DOHH2 (cell line): ENCODE data around the gene RNASE13.

ENCODE experiments used
- H3F3A ChIP-seq: fragments of 200-600 bp; sonication (generic), shearing (Covaris generic); 2 replicates; pipeline ENCODE4 v1.6.0; 2016; ENCODE audit warnings: antibody characterized with exemption, mild to moderate bottlenecking; ENCODE audit not compliant: control insufficient read depth, insufficient read depth
- H3K27ac ChIP-seq: fragments of 200-600 bp; sonication (generic); 2 replicates; pipeline ENCODE4 v1.5.1; 2014; ENCODE audit warnings: low read depth, mild to moderate bottlenecking, low read length, moderate library complexity
- H3K27me3 ChIP-seq: fragments of 200-600 bp; sonication (generic); 2 replicates; pipeline ENCODE4 v1.6.1; 2014; ENCODE audit warnings: mild to moderate bottlenecking, low read length, mixed read lengths; ENCODE audit not compliant: control insufficient read depth
- H3K36me3 ChIP-seq: fragments of 200-600 bp; sonication (generic); 2 replicates; pipeline ENCODE4 v1.6.1; 2014; ENCODE audit warnings: mild to moderate bottlenecking, low read length, moderate library complexity, mixed read lengths; ENCODE audit not compliant: control insufficient read depth
- H3K4me1 ChIP-seq: fragments of 200-600 bp; sonication (generic); 2 replicates; pipeline ENCODE4 v1.6.1; 2014; ENCODE audit warnings: mild to moderate bottlenecking, low read length, mixed read lengths; ENCODE audit not compliant: control insufficient read depth
- H3K4me2 ChIP-seq: fragments of 200-600 bp; sonication (generic); 2 replicates; pipeline ENCODE4 v1.6.0; 2014; ENCODE audit warnings: mild to moderate bottlenecking, low read length, moderate library complexity
- H3K4me3 ChIP-seq: fragments of 200-600 bp; sonication (generic); 2 replicates; pipeline ENCODE4 v1.5.1; 2014; ENCODE audit warnings: mild to moderate bottlenecking, low read length, mixed read lengths
- H3K79me2 ChIP-seq: fragments of 200-600 bp; sonication (generic); 2 replicates; pipeline ENCODE4 v1.6.1; 2014; ENCODE audit warnings: mild to moderate bottlenecking, low read length, mixed read lengths; ENCODE audit not compliant: control insufficient read depth
- H3K9me2 ChIP-seq: fragments of 200-600 bp; sonication (generic); replicated peaks from 2 replicates; pipeline ENCODE4 v1.6.1; 2014; ENCODE audit warnings: mild to moderate bottlenecking, low read length, mixed read lengths; ENCODE audit not compliant: control insufficient read depth
- H3K9me3 ChIP-seq: fragments of 200-600 bp; sonication (generic); 2 replicates; pipeline ENCODE4 v1.6.1; 2014; ENCODE audit warnings: antibody characterized with exemption, low read length, mixed read lengths; ENCODE audit not compliant: control insufficient read depth, insufficient read depth
- H4K20me1 ChIP-seq: fragments of 200-600 bp; sonication (generic); 2 replicates; pipeline ENCODE4 v1.6.0; 2014; ENCODE audit warnings: low read depth, mild to moderate bottlenecking, antibody characterized with exemption, low read length, moderate library complexity; ENCODE audit not compliant: control insufficient read depth, insufficient read depth
- EZH2phosphoT487 ChIP-seq: fragments of 200-600 bp; sonication (generic); IDR thresholded peaks from 2 replicates; pipeline ENCODE4 v1.6.1; 2017; ENCODE audit warnings: borderline replicate concordance, mild to moderate bottlenecking, antibody characterized with exemption, low read length, moderate library complexity, mixed read lengths
- TF ChIP-seq, protein P1 (sequence below): fragments of 200-600 bp; sonication (generic); IDR thresholded peaks from one replicate; pipeline ENCODE4 v1.5.1; 2014; ENCODE audit warnings: antibody characterized with exemption, mild to moderate bottlenecking, low read depth, low read length; ENCODE audit not compliant: poor library complexity, severe bottlenecking

RNASE13 gene

DNA sequence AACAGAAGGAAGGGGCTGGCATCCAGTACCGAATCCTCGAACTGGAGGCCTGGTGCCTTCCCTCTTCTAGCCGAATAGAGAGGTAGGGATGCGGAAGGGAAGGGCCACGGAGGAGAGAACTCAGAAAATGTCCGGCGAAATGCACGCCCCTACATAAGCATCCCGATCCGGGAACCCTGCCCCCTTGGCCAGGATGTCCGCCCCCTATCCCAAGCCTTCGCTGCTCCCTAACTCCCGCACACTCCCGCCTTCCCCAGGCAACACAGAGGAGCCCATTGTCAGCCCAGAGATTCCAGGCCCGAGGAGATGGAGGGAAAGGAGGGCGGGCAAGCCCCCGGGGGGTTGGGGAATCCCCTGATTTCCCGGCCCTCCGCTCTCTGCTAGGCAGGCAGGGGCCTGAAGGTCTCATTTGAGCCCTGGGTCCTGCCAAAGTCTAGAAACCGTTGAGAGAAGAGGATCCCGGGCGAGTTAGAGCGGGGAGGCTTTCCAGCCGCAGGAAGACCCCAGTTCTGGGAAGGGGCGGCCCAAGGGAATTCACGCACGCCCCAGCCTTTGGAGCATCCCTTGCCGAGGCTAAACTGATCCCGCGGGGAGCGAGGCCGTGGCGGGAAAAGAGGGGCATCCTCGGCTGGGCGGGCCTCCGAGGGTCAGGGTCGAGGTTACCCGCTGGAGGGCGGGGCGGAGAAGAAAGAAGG lies 34.9 kb upstream of the RNASE13 start:
- no peaks in the 10 kb centered on the region for H4K20me1 ChIP-seq
- peaks cover 8% of the 10 kb centered on the region; the same call in 1 of the 2 replicates for H3F3A ChIP-seq
- H3K79me2 ChIP-seq, result no peaks in the 10 kb centered on the region
- no peaks in the 10 kb centered on the region for H3K36me3 ChIP-seq
- peaks cover 46% of the 10 kb centered on the region for H3K4me1 ChIP-seq
- H3K9me2 ChIP-seq, result no peaks in the 10 kb centered on the region
- H3K4me3 ChIP-seq, result peak overlapping the region; percentile 67
- no peak overlapping the region for H3K27ac ChIP-seq
- peak; percentile 92; the same call in 1 of the 2 replicates for TF ChIP-seq EZH2phosphoT487
- TF ChIP-seq, protein P1, sequence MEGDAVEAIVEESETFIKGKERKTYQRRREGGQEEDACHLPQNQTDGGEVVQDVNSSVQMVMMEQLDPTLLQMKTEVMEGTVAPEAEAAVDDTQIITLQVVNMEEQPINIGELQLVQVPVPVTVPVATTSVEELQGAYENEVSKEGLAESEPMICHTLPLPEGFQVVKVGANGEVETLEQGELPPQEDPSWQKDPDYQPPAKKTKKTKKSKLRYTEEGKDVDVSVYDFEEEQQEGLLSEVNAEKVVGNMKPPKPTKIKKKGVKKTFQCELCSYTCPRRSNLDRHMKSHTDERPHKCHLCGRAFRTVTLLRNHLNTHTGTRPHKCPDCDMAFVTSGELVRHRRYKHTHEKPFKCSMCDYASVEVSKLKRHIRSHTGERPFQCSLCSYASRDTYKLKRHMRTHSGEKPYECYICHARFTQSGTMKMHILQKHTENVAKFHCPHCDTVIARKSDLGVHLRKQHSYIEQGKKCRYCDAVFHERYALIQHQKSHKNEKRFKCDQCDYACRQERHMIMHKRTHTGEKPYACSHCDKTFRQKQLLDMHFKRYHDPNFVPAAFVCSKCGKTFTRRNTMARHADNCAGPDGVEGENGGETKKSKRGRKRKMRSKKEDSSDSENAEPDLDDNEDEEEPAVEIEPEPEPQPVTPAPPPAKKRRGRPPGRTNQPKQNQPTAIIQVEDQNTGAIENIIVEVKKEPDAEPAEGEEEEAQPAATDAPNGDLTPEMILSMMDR, result no peak
- H3K9me3 ChIP-seq, result no peaks in the 10 kb centered on the region
- H3K27me3 ChIP-seq, result peaks cover 60% of the 10 kb centered on the region
- H3K4me2 ChIP-seq, result peak overlapping the region; percentile 89

DNA sequence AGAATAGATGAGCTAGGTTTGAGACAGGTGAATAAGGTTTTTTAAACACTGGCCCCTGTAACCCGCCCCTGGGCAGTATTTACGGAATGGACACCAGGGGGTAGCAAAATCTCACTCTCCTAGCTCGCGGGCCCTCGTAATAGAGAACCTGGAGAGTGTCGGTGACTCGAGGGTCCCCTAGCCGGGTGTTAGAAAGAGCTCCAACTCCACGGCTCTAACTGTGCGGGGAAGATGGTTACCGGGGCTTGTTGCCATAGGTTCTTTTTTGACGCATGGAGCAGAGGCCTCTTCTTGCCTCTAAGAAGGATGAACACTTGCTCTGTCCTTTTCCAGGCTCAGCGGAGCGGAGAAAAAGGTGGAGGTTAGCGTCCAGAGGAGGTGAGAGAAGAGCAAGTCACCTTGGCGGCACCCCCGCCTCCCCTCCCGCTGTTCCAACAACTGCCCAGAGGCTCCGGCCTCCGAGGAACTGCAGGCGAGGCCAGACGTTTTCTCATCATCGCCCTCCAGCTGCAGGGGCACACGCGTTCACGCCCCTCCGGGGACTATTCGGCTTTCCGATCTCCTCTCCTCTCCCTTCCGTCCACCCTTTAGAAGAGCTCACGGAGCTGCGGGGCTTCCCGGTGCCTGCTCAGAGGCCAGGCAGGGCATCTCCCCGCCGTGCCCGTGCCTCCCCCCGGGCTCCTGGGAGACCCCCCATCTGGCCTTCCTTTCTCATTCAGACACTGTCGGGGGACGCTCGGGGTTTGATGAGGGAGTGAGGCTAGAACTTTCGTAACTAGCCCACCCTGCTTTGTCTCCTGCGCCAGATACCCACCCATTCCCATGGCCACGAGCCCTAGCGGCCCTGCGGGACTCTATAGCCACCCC lies 34.1 kb upstream of the RNASE13 start:
- Histone ChIP-seq H3K9me2 (no peaks in the 10 kb centered on the region), H3K27ac (no peak overlapping the region), H3K4me3 (no peak overlapping the region), H3K36me3 (no peaks in the 10 kb centered on the region), H3K79me2 (no peaks in the 10 kb centered on the region), H4K20me1 (no peaks in the 10 kb centered on the region), H3K4me2 (peak overlapping the region; percentile 10), H3K27me3 (peaks cover 64% of the 10 kb centered on the region), H3K4me1 (peaks cover 46% of the 10 kb centered on the region), H3F3A (peaks cover 8% of the 10 kb centered on the region; the same call in 1 of the 2 replicates), H3K9me3 (no peaks in the 10 kb centered on the region)
- TF ChIP-seq, protein P1, result peak; percentile 58
- TF ChIP-seq EZH2phosphoT487, result peak; percentile 89; the same call in 1 of the 2 replicates

DNA sequence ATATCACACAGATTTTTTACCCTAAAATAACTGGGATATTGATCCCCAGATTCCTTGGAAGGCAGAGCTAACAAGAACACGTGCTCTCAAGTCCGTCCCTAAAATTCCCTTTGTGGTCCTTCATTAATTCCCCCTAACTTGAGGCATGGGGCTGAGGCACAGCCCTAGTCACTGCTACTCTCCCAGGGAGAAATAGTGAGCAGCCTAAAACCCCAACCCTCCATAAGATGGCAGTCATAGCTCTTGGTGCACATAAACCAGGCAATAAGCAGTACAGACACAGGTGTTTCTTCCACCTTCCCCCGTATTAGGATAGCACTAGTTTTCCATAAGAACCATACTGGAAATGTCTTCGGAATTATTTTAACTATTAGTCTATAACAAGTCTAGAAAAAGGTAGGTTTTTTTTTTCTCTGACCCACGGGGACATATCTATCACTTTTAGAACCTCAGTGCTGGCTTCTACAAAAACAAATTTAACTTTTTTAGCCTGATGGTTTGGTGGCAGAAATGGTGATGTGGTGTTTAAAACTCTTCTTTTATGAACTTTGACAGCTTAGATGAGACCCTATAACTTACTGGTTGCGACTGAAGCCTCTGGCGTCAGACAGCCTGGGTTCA lies 32.4 kb upstream of the RNASE13 start:
- H3K4me1 ChIP-seq, result peaks cover 48% of the 10 kb centered on the region
- H3F3A ChIP-seq, result peaks cover 5% of the 10 kb centered on the region; the same call in 1 of the 2 replicates
- H3K27me3 ChIP-seq, result peaks cover 78% of the 10 kb centered on the region
- H4K20me1 ChIP-seq, result no peaks in the 10 kb centered on the region
- H3K27ac ChIP-seq, result no peak overlapping the region
- no peaks in the 10 kb centered on the region for H3K36me3 ChIP-seq
- H3K4me2 ChIP-seq, result no peak overlapping the region
- TF ChIP-seq, protein P1, result peak; percentile 36
- TF ChIP-seq EZH2phosphoT487, result no peak
- H3K79me2 ChIP-seq, result no peaks in the 10 kb centered on the region
- H3K9me3 ChIP-seq, result no peaks in the 10 kb centered on the region
- no peaks in the 10 kb centered on the region for H3K9me2 ChIP-seq
- no peak overlapping the region for H3K4me3 ChIP-seq
